Activated gamma-delta T cell treated with Interleukin-2 at 50 U/mL for 16 hours (primary cell): ENCODE data around the gene MYOM3.
"Not testable (repeated sequence)": the region's sequence is repeated elsewhere in the genome, so short reads cannot be mapped to it uniquely, and the experiment has no call there.

Experiments used
- DNase-seq: peaks from one replicate; pipeline ENCODE4 v3.0.0-alpha.2; 2020

The MYOM3 gene

DNA sequence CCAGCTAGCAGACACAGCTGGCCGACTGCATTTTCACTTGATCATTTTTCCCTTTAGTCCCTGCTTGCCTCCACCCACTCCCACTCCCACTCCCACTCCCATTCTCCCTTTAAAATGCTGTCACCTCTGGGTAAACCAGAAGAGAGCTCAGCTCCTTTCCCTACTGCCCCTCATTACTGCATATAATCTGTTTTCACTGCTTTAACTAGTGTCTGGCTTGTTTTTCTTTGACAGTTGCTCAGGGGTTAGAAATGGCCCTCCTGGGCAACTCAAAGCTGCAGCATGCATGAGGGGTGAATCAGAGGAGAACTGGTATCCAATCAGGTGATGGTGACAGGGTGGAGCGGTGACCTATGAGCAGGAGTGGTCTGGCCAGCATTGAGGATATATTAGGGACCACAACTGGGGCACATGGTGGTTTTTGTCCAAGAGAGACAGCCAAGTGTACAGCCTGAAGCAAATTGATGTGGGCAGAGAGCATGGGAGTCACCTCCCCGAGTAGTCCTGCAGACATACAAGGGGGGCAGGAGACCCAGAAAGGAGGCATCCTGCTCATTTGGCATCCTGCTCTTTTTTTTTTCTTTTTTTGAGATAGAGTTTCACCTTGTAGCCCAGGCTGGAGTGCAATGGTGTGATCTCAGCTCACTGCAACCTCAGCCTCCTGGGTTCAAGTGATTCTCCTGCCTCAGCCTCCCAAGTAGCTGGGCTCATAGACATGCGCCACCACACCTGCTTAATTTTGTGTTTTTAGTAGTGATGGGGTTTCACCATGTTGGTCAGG, 89.2 kb downstream of the MYOM3 start:
- DNase-seq, result no peak

DNA sequence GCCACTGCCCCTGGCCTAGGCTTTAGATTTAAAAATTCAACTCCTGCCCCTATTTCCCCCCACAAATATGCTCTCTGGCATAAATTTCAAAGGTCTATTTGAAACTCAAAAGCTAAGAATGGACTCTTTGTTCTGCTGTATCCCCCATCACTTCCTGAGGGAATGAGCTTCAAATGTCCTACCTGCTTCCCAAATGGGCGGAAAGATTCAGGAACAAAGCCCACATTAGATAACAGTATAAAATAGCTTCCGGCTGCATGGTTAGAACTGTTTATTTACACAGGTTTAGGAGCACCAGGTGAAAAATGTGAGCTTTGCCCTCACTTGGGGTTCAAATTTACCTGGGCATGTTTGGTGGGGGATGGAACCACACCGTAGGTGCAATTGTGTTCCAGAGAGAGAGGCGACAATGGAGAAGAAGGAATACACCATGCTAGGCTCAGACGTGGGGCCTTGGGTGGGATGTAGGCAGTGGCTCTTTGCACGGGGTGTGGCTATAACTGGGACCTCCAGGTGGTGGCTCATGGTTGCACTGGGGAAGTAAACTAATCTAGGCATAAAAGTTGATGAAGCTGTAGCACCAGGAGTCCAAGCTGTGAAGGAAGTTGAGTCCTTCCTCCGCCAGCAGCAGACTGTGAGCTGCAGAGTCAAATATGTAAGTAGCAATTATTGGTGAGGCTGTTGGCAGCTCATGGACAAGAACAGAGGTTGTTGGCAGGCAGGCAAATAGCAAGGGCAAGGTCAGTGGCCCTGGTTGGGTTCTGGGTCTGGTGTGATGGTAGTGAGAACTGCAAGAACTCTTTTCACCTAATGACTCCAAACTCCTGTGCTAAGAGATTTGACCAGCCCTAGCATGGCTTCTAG, 90.3 kb downstream of the MYOM3 start:
- no peak for DNase-seq

DNA sequence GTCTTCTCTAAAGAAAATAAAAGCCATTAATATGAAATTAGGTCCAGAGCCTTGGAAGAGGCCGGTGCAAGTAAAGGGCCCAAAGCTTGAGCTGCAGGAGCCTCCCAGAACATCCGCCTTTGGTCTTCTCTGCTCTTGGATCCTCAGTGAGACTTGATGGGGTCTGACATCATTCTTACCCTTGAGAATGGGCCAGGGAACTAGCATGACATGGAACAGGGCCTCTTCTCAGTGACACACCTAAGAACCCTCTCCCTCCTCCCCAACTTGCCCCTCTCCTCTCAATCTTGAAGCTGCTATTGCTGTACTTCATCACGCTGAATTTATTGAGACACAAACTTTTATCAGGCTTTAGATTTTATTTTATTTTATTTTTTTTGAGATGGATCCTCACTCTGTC, 91.5 kb downstream of the MYOM3 start:
- DNase-seq, result no peak

DNA sequence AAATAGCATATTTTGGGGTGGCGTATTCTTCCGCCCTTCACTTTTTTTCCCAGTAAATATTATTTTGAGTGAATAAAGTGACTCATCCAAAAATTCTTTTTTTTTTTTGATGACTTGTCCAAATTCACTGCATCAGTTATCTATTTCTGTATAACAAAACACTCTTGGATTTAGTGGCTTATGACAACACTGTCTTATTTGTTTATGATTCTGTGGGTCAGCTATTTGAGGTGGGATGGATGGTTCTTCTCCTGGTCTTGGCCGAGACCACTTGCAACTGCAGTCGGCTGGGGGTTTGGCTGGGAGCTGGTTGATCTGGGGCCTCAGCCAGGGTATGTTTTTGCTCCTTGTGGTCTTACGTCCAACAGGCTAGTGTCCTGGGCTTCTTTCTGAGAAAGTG, 91.9 kb downstream of the MYOM3 start:
- no peak for DNase-seq

DNA sequence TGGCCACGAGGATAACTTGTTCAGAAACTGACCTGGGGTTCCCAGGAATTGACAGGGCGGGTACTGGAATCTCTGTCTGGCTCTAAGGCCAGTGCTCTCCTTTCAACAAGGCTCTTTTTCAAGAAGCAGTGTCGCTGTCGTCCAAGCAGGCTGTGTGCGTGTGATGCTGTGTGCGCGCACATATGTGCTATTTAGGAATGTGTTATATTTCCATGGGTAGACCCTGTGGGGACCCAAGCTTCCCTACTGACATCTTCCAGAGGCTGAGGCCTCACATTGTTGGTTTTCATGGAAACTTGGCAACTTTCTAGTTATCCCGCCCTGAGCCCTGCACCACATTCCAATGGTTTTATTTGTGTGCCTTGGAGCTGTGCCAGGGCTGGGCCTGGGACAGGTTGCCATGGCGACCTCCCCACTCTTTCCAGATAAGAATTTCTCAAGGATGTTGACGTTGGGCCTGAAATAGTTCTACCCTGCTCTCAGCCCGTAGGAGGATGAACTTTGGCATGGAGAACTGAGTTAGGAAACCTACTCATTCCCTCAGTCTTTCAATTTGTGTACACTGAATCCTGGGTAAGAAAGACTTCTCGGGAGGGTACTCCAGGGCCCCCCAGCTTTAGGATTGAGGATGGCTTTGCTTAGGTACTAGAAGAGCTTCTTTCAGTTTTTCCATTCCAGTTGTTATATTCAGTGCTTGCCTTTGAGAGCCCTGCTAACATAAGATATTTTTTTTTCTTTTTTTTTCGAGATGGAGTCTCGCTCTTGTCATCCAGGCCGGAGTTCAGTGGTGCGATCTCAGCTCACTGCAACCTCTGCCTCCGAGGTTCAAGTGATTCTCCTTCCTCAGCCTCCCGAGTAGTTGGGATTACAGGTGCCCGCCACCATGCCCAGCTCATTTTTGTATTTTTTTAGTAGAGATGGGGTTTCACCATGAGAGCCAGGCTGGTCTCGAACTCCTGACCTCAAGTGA, 93.0 kb downstream of the MYOM3 start:
- DNase-seq, result no peak

DNA sequence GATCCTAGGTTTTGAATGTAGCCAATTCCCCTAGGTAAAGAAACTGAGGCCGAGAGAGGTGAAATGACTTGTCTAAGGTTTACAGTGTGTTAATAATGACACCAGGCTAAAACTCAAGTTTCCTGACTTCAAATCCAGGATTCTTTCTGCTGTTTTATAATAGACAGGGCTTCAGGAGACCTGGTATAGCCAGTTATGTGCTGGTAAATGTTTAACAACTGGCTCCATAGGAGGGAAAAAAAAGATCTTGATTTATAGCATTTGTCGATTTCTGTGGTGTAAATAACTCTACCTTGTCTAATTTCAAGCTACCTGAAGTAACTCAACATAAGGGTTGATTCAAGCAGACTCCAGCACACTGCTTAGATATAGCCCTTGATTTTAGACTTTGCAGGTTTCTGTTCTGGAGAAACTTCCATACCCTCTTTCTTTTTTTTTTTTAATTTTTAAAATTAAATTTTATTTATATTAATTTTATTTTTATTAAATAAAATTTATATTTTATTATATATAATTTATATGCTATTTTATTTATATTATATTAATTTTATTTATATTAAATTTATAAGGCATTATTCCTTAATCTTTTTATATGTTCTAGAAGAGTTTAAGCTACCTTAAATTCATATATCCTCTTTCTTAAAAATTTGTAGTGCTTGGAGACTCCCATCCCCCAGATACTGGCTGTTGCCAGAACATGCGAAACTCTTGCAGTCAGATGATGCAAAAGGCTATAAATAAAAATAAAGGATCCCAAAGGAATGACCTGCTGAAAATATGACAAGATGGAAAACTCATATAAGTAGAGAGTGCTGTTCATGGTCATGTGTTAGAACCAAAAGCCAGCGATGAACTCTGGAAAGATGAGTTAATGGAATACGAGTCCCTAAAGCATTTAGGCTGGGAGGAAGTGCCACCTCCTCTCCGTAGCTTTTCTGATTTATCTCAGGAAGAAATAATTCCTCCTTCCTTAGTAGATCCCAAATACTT, 96.4 kb downstream of the MYOM3 start:
- no peak for DNase-seq

DNA sequence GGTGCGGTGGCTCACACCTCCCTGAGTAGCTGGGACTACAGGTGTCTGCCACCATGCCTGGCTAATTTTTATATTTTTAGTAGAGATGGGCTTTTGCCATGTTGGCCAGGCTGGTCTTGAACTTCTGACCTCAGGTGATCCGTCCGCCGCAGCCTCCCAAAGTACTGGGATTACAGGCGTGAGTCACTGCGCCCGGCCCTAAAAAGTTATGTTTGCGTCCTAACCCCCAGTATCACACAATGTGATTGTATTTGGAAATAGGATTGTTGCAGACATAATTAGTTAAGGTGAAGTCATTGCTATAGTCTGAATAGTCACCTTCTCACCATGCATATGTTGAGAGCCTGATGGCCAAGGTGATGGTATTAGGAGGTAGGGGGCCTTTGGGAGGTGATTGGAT, 99.1 kb downstream of the MYOM3 start:
- not testable (repeated sequence) for DNase-seq

DNA sequence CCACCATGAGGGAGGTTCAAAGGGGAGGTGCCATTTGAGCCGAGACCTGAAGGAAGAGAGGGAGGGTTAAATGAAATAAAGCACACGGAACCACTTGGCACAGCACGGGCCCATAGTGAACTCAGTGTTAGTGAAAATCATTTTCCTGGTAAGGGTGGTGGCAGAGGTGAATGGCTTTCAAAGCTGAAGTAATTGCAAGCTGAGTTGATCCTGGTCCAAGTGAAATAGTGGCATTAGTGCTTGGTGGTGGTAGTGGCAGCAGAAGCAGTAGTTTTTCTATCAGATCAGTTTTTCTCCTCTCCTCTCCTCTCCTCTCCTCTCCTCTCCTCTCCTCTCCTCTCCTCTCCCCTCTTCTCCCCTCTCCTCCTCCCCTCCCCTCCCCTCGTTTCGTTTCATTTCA, 101.3 kb downstream of the MYOM3 start:
- DNase-seq, result no peak

DNA sequence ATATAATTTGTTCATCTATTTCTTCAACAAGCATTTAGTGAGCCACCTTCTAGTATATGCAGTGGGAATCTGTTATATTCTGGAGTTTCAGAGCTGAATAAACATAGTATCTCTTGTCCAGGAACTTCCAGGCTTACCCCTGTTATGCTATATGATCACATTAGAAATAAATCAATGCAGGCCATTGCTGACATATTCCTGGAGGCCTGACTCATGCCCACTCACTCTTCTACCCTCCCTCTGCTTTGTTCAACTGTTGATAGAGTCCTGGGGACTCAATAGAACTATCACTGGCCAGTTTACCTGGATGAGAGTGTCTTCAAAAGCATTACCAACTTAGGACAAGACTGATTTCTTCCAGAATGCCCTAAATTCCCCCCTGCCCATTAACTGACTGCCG, 102.5 kb downstream of the MYOM3 start:
- DNase-seq, result no peak

DNA sequence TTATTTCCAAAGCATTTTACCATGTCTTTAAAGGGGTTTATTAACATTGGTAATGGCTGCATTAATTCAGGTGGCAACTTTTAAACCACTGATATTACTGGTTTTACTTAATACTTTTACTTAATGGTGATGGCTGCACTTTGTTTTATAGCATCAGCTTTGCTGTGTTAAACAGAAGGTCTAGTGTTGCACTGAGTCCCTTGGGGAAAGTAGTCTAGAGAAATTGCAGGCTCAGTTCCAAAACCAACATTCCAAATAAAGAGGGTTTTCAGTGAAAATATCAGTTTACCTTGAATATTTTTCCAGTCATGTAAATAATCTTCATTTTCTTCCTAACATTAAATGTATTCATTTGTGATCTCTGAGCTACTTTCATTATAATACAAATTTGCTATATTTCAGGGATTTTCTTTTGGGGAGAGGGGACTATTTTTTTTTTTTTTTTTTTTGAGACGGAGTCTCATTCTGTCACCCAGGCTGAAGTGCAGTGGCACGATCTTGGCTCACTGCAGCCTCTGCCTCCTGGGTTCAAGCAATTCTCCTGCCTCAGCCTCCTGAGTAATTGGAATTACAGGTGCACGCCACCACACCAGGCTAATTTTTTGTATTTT, 103.3 kb downstream of the MYOM3 start:
- not testable (repeated sequence) for DNase-seq

DNA sequence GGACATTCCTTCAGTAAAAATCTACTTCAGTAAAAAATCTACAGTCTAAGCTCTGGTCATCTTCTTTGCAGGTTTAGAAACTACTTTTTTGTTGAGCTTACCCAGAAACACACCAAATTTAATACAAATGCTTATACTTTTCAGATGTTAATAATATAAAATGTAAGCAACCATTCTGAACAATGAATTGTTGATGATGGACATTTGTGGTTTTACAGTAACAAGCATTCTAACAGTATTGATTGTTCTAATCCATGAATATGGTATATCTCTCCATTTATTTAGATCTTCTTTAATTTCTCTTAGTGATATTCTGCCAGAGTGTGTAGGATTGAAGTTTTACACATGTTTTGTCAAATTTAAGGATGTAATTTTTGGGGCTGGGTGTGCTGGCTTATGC, 104.9 kb downstream of the MYOM3 start:
- DNase-seq, result no peak
